Activated CD8-positive, alpha-beta memory T cell treated with anti-CD3 and anti-CD28 coated beads for 1 hour (primary cell): ENCODE results near the gene CCDC61.

Experiments
- DNase-seq, 2 donors: peaks; one replicate each; pipeline ENCODE4 v3.0.0-alpha.2; 2020; ENCODE audit warnings: low read depth in 1 of 2; ENCODE audit errors: extremely low read depth in 1 of 2

The CCDC61 gene

DNA sequence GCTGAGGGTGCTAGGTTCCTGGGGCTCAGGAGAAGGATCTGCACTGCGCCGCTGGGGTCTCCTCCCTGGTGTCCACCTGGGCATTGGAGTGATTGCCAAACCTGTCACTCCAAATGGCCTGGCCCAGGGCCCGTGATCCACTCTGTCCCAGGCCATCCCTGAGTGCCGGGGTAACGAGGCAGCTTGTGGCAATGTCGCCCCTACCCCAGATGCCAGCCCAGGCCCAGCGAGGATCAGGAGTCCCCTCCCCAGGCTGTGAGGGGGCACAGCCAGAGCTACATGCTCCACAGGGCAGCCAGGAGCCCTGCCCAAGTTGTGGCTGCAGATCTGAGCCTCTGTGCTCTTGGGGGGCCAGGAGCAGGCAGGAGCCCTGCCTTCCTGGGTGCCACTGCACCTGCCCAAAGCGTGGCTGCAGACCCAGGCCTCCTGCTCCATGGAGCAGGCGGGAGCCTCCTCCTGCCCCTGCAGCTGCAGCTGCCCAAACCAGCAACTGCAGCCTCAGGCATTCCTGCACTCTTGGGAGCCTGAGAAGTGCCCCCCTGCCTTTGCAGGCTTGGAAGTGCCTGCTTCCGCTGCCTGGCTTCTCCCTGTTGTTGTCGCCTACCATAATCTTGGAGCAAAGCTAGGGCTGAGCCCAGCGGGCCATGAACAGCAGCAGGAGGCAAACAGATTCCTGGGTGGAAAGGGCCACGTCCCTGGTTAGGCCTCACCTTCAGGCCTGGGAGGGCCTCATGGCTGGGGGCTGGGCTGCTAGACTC, 40.9 kb downstream of the CCDC61 start:
- DNase-seq: no peak

- no peak for DNase-seq
These were observed 41.5 kb downstream of the CCDC61 start for GRCh38 chr19:46036744-46037128.

GRCh38 chr19:46040125-46040524, 44.9 kb downstream of the CCDC61 start:
- no peak for DNase-seq

- no peak for DNase-seq
These were observed 45.8 kb downstream of the CCDC61 start, which contains the start of gene IGFL4 for GRCh38 chr19:46040952-46041500. TSS of gene IGFL4 (minus strand) at chr19:46041002. CDS start at chr19:46040962, 40 bp downstream.

- no peak for DNase-seq
These were observed 47.1 kb downstream of the CCDC61 start for GRCh38 chr19:46042252-46042883.

- no peak for DNase-seq
These were observed 48.3 kb downstream of the CCDC61 start for GRCh38 chr19:46043519-46043918.

DNA sequence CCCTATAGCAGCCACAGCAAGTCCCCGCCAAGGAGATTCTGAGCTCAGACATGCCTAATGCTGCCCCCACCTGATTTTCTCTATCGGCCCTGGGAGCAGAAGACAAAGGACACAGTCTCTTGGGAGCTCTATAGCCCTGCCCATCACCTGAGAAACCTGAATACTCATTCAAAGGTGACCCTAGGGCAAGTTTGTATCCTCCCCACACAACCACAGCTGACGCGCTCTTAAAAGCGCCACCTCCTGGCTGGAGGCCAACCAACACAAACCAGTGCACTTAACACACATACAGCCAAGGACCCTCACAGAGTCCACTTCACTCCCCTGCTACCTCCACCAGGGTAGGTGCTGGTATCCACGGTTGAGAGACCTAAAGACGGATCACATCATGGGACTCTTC, 54.3 kb downstream of the CCDC61 start:
- DNase-seq: no peak

DNA sequence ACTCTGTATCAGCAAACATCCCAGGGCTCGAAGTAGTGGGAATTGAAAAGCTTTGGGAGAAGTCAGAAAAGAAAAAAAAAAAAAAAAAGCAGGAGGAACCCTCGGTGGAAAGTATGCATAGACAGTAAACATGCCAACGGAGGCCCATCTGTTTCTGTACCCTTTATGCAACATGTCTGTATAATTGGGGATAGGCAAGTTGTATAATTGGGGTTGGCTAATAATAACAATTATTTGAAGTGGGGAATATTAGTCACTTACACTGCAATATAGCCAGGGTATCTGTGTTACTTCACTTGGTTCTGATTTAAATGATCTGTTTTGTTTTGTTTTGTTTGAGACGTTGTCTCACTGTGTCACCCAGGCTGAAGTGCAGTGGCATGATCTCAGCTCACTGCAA, 57.6 kb downstream of the CCDC61 start:
- DNase-seq: no peak

GRCh38 chr19:46056536-46056935, 61.3 kb downstream of the CCDC61 start:
- no peak for DNase-seq

DNA sequence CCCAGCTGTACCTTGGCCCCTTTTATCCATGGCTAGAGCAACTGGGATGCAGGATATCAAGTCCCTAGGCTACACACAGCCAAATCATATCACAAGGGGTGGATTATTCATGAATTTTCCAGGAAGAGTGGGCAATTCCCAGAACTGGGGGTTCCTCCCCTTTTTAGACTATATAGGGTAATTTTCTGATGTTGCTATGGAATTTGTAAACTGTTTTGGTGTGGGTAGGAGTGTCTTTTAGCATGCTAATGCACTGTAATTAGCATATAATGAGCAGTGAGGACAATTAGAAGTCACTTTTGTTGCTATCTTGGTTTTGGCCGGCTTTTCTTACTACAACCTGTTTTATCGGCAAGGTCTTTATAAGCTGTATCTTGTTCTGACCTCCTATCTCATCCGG, 63.5 kb downstream of the CCDC61 start:
- no peak for DNase-seq

- DNase-seq: no peak
These were observed 64.7 kb downstream of the CCDC61 start for GRCh38 chr19:46060012-46060411.

DNA sequence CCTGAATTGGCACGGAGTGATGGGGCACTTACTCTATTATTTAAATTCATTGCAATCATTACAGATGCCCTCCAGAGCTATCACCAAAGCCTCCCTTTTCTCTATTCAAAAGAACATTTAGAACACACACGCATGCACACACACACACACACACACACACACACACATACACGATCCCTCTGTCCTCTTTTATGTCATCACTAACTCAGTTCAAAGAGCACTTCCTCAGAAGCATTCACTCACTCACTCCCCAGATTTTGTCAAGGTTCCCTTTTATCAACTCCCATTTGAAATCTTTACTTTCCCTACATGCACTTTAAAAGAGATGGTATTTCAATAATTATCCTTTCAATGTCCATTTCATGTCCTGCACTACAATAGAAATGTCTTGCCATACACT, 67.9 kb downstream of the CCDC61 start:
- no peak for DNase-seq

- DNase-seq: no peak
These were observed 70.3 kb downstream of the CCDC61 start for GRCh38 chr19:46065486-46066071.

- DNase-seq: no peak
These were observed 71.2 kb downstream of the CCDC61 start for GRCh38 chr19:46066471-46066870.

- DNase-seq: no peak
These were observed 72.4 kb downstream of the CCDC61 start for GRCh38 chr19:46067691-46068090.
